Activated naive CD4-positive, alpha-beta T cell treated with anti-CD3 and anti-CD28 coated beads for 36 hours (primary cell): ENCODE results near the gene DSCAML1. TPM values are rescaled to one million over a fixed set of nuclear protein-coding genes. Genes with fewer than 3 reads are reported as not detected.

ENCODE experiments used
- CTCF ChIA-PET: fragments of 350-600 bp; sonication (Branson Sonifier 250); formaldehyde crosslinking; loops from one replicate; lab custom pipeline; 2021; ENCODE audit warnings: antibody characterized with exemption; lab: Charles Lee
- DNase-seq: peaks from one replicate; pipeline ENCODE4 v3.0.0-alpha.2; 2020
- H3K27ac Mint-ChIP-seq: one replicate; pipeline ENCODE4 v1.8.0; 2021; ENCODE audit warnings: mild to moderate bottlenecking, mixed read lengths
- H3K27me3 Mint-ChIP-seq: one replicate; pipeline ENCODE4 v1.8.0; 2021; ENCODE audit warnings: low read depth, mixed read lengths
- H3K36me3 Mint-ChIP-seq: one replicate; pipeline ENCODE4 v1.8.0; 2021; ENCODE audit warnings: low read depth, mixed read lengths
- H3K4me1 Mint-ChIP-seq: one replicate; pipeline ENCODE4 v1.8.0; 2021; ENCODE audit warnings: low read depth, mixed read lengths
- H3K4me3 Mint-ChIP-seq: one replicate; pipeline ENCODE4 v1.8.0; 2021; ENCODE audit warnings: mild to moderate bottlenecking, moderate library complexity, mixed read lengths
- H3K9me3 Mint-ChIP-seq: one replicate; pipeline ENCODE4 v1.8.0; 2021; ENCODE audit warnings: mixed read lengths
- intact Hi-C: fragments of 100-400 bp; cut with micrococcal nuclease; formaldehyde crosslinking; loops from one replicate; pipeline ENCODE4 v1.15.1; 2023
- total RNA-seq, 2 experiments: library from RNA; stranded (reverse); gene quantifications; one replicate each; pipeline ENCODE4 v1.2.3, GENCODE V29; 2021

The DSCAML1 gene
- total RNA-seq, 2 experiments from 2014 or later, result 0.17 to 0.30 TPM

DNA sequence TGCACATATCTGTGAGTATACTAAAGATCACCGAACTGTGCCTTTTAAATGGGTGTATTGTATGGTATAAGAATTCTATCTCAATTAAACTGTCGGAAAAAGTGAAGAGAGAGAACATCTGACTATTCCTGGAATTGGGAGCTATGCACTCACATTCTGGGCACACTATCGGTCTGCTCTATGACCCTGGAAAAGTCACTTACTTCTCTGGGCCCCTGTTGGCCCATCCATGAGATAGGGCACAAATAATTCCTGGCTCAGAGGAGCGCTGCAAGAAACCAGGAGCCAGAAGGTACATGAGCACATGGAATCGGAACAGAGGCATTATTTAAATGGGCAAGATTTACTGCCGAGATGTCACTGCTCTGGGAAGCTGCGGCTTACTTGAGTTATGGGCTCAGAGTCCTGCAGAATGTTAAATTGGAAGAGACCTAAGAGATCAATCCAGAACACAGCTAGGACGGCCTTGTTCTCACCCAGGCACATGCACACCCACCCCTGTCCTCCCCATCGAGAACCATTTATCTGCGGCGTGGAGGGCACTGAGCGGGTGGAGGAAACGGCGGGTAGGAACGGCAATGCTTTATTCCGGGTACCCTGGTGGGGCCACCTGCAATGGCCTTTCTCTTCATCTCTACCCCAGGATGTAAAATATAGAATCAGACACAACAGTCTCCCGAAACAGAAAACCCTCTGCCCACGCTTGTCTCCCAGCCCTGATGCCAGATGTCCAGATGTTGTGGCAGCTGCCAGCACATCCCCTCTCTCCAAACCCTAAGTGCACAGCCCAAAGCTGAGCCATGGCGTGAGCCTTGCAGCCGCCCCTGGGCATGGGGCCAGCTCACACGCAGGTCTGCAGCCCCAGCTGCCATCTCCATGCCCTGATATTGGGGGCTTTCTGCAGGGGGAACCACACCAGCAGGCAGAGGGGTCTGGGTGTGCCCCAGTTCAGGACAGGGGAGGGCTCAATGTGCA is 142.4 kb downstream of the DSCAML1 start:
- CTCF ChIA-PET, result no interaction called here
- no peaks in the 10 kb centered on the region for H3K9me3 Mint-ChIP-seq
- H3K4me3 Mint-ChIP-seq, result no peak overlapping the region
- no peaks in the 10 kb centered on the region for H3K4me1 Mint-ChIP-seq
- no peaks in the 10 kb centered on the region for H3K27me3 Mint-ChIP-seq
- no peak overlapping the region for H3K27ac Mint-ChIP-seq
- no peak for DNase-seq
- intact Hi-C loops, result no loop called here
- no peaks in the 10 kb centered on the region for H3K36me3 Mint-ChIP-seq

- CTCF ChIA-PET, result no interaction called here
These were observed 144.5 kb downstream of the DSCAML1 start for GRCh38 chr11:117652521-117652920.

GRCh38 chr11:117649296-117650055 is 147.5 kb downstream of the DSCAML1 start:
- no peaks in the 10 kb centered on the region for H3K9me3 Mint-ChIP-seq
- DNase-seq, result no peak
- H3K36me3 Mint-ChIP-seq, result no peaks in the 10 kb centered on the region
- intact Hi-C loops, result no loop called here
- H3K4me3 Mint-ChIP-seq, result no peak overlapping the region
- CTCF ChIA-PET, result interaction anchor here (0.6 kb wide), 1 partner anchor 1157 kb away, joined by 3 read pairs; no protein-coding TSS in a partner anchor
- no peaks in the 10 kb centered on the region for H3K27me3 Mint-ChIP-seq
- H3K4me1 Mint-ChIP-seq, result no peaks in the 10 kb centered on the region
- H3K27ac Mint-ChIP-seq, result no peak overlapping the region

More at GRCh38 chr11:117652521-117652920, 144.5 kb downstream of the DSCAML1 start:
- intact Hi-C loops, result no loop called here
- Mint-ChIP-seq H3K27me3 (no peaks in the 10 kb centered on the region), H3K27ac (no peak overlapping the region), H3K9me3 (no peaks in the 10 kb centered on the region), H3K4me1 (no peaks in the 10 kb centered on the region), H3K36me3 (no peaks in the 10 kb centered on the region), H3K4me3 (no peak overlapping the region)
- DNase-seq, result no peak

DNA sequence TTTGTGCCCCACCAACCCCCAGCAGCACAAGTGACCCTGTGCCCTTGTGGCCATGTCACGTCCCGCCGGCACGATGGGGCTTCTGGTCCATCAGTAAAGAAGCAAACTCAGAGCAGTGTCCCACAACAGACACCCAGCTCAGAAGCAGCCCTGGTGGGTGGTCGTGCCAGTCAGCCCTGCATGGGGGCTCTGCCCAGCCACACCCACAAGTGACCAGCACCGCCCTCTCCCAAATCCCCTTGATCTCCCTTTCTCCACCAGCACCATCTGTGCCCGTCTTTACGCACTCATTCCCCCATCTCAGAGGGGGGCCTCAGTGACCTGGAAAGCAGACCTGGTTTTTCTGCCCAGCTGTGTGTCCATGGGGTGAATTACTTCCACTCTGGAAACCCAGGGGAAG is 149.1 kb downstream of the DSCAML1 start:
- DNase-seq, result no peak
- no peaks in the 10 kb centered on the region for H3K36me3 Mint-ChIP-seq
- H3K4me1 Mint-ChIP-seq, result no peaks in the 10 kb centered on the region
- intact Hi-C loops, result no loop called here
- H3K27ac Mint-ChIP-seq, result no peak overlapping the region
- H3K27me3 Mint-ChIP-seq, result no peaks in the 10 kb centered on the region
- H3K4me3 Mint-ChIP-seq, result no peak overlapping the region
- no peaks in the 10 kb centered on the region for H3K9me3 Mint-ChIP-seq
- CTCF ChIA-PET, result no interaction called here

DNA sequence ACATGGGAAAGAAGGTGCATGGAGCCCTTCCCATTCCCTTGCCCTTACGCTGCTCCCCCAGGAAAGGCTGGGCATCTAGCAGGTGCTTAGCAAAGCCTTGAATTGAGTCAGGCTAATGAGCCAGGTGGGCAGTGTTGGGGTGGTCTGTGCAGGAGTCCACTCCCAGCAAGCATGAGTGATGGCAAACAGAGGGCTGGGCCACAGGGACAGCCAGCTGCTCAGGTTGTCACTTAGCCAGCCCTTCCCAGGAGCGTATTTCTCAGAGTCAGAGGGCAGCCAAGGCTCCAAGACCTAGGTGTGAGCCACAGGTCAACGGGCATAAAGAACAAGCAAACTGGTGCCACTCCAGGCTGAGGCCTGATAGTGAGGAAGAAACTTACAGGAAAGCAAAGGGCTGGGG is 149.8 kb downstream of the DSCAML1 start:
- no peaks in the 10 kb centered on the region for H3K27me3 Mint-ChIP-seq
- no peak overlapping the region for H3K4me3 Mint-ChIP-seq
- CTCF ChIA-PET, result no interaction called here
- H3K36me3 Mint-ChIP-seq, result no peaks in the 10 kb centered on the region
- intact Hi-C loops, result no loop called here
- H3K9me3 Mint-ChIP-seq, result no peaks in the 10 kb centered on the region
- no peak for DNase-seq
- H3K4me1 Mint-ChIP-seq, result no peaks in the 10 kb centered on the region
- H3K27ac Mint-ChIP-seq, result no peak overlapping the region

GRCh38 chr11:117646411-117646810 is 150.6 kb downstream of the DSCAML1 start:
- H3K9me3 Mint-ChIP-seq, result no peaks in the 10 kb centered on the region
- no peaks in the 10 kb centered on the region for H3K27me3 Mint-ChIP-seq
- intact Hi-C loops, result no loop called here
- no peak overlapping the region for H3K27ac Mint-ChIP-seq
- CTCF ChIA-PET, result no interaction called here
- no peak overlapping the region for H3K4me3 Mint-ChIP-seq
- no peak for DNase-seq
- no peaks in the 10 kb centered on the region for H3K4me1 Mint-ChIP-seq
- no peaks in the 10 kb centered on the region for H3K36me3 Mint-ChIP-seq

- Mint-ChIP-seq H3K27me3 (peaks cover 8% of the 10 kb centered on the region), H3K36me3 (no peaks in the 10 kb centered on the region), H3K4me3 (no peak overlapping the region), H3K4me1 (no peaks in the 10 kb centered on the region), H3K9me3 (no peaks in the 10 kb centered on the region), H3K27ac (no peak overlapping the region)
- CTCF ChIA-PET, result no interaction called here
- intact Hi-C loops, result no loop called here
- DNase-seq, result no peak
These were observed 152.4 kb downstream of the DSCAML1 start for GRCh38 chr11:117644403-117645155.

- H3K9me3 Mint-ChIP-seq, result no peaks in the 10 kb centered on the region
- no peaks in the 10 kb centered on the region for H3K36me3 Mint-ChIP-seq
- no peak overlapping the region for H3K27ac Mint-ChIP-seq
- DNase-seq, result no peak
- CTCF ChIA-PET, result no interaction called here
- intact Hi-C loops, result no loop called here
- peaks cover 9% of the 10 kb centered on the region for H3K27me3 Mint-ChIP-seq
- H3K4me3 Mint-ChIP-seq, result no peak overlapping the region
- no peaks in the 10 kb centered on the region for H3K4me1 Mint-ChIP-seq
These were observed 153.3 kb downstream of the DSCAML1 start for GRCh38 chr11:117643606-117644300.

GRCh38 chr11:117642835-117643234 is 154.2 kb downstream of the DSCAML1 start:
- H3K27ac Mint-ChIP-seq, result no peak overlapping the region
- H3K27me3 Mint-ChIP-seq, result peaks cover 10% of the 10 kb centered on the region
- intact Hi-C loops, result no loop called here
- H3K4me3 Mint-ChIP-seq, result no peak overlapping the region
- H3K36me3 Mint-ChIP-seq, result no peaks in the 10 kb centered on the region
- CTCF ChIA-PET, result interaction anchor here (0.6 kb wide), 1 partner anchor 139 kb away, joined by 3 read pairs; no protein-coding TSS in a partner anchor
- DNase-seq, result no peak
- H3K9me3 Mint-ChIP-seq, result no peaks in the 10 kb centered on the region
- no peaks in the 10 kb centered on the region for H3K4me1 Mint-ChIP-seq

DNA sequence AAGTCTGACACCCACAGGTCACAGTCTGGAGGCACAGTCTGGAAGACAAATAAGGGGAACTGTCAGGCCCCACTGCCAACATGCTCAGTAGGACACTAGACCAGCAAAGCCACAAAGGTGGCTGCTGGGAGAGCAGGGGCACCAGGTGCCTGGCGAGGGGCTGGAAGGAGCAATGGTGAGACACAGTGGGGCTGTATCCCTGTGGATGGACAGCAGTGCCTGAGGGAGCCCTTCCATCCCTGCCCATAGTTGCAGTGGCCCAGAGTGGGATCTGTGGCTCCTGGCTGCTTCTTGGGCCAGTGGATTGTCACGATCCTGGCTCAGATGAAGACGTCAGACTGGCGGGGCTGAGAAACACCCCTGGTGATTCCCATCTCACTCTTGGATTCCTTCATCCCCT is 154.6 kb downstream of the DSCAML1 start:
- CTCF ChIA-PET, result interaction anchor here (0.6 kb wide), 1 partner anchor 139 kb away, joined by 3 read pairs; no protein-coding TSS in a partner anchor
- intact Hi-C loops, result no loop called here
- no peak overlapping the region for H3K4me3 Mint-ChIP-seq
- no peak overlapping the region for H3K27ac Mint-ChIP-seq
- H3K27me3 Mint-ChIP-seq, result peaks cover 10% of the 10 kb centered on the region
- H3K9me3 Mint-ChIP-seq, result no peaks in the 10 kb centered on the region
- H3K4me1 Mint-ChIP-seq, result no peaks in the 10 kb centered on the region
- DNase-seq, result no peak
- no peaks in the 10 kb centered on the region for H3K36me3 Mint-ChIP-seq

GRCh38 chr11:117641008-117641915 is 155.8 kb downstream of the DSCAML1 start:
- H3K36me3 Mint-ChIP-seq, result no peaks in the 10 kb centered on the region
- H3K9me3 Mint-ChIP-seq, result no peaks in the 10 kb centered on the region
- no peak overlapping the region for H3K4me3 Mint-ChIP-seq
- no peak for DNase-seq
- intact Hi-C loops, result no loop called here
- no peak overlapping the region for H3K27ac Mint-ChIP-seq
- CTCF ChIA-PET, result no interaction called here
- no peaks in the 10 kb centered on the region for H3K4me1 Mint-ChIP-seq
- peaks cover 10% of the 10 kb centered on the region for H3K27me3 Mint-ChIP-seq
